T1000 (cell line): ENCODE data around the gene A2M.

ENCODE experiments used
- DNase-seq: peaks from one replicate; lab custom pipeline; 2025; ENCODE audit warnings: mixed read lengths; lab: John Stamatoyannopoulos, UW

Gene A2M

DNA sequence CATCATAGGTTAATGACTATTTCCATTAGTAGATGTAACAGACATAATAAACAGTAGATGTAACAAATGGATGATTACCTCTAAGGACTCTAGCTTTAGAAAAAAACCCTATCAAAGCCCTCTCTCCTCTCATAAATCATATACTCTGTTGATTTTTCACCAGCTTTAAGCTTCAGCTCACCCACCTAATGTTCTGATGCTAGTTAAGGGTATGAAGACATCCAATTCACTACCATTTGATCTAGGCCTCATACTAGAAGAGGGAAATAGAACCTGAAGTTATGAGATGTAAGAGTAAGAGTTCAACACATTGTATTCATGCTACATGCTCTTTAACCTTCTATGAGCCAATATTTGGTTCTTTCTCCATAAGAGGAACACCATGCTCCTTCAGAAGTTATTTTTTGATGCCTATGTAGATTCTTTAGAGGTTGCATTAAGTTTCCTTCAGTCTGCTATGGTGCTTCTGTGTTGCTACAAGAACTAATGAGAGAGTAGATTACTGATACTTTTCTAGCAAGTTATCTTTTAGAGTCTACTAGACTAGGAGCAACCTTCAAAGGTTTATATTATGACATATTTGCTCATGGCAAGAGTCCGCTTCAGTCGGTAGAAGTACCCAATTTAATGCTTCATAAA is 16.0 kb downstream of the A2M start:
- no peak for DNase-seq

DNA sequence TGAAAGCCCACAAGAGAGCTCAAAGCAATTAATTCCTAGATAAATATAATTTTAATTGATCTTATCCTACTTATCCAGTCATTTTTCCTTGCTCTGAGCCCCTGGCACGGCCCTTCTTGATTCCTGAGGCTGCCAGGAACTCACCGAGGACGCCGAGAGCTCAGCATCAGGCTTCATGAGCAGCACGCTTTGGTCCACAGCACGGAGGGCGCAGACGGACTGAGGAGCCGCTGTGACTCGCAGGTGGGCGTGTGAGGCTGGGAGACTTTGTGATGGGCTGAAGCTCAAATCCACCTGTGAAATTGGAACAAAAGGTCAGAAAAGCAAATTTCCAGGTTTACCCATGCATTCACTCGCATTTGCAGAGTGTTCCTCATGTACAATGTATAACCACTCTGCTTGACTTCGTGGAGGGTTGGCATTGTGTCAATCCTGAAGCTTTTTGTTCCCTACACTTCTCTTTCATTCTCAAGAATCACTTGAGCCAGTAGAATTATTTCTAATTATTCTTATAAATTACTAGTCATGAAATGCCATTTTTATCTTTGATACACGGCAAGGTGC is 17.2 kb downstream of the A2M start:
- no peak for DNase-seq

DNA sequence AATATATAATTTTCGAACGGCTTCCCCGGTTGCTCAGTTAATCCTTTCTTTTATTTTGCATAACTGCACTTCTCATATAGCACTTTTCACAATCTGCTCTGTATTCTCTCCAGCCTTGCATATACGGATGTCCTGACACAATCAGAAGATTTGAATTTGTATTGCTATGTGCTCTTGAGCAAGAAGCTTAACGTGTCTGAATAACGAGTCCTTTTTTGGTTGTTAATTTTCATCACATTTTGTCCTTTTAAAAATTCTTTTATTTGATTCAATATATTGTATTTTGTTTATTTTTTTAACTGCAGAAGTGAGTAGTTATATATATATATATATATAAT is 17.6 kb downstream of the A2M start:
- no peak for DNase-seq

- DNase-seq = no peak
These were observed 19.0 kb downstream of the A2M start for GRCh38 chr12:9096563-9097176.

GRCh38 chr12:9095322-9095721 is 20.4 kb downstream of the A2M start:
- no peak for DNase-seq

DNA sequence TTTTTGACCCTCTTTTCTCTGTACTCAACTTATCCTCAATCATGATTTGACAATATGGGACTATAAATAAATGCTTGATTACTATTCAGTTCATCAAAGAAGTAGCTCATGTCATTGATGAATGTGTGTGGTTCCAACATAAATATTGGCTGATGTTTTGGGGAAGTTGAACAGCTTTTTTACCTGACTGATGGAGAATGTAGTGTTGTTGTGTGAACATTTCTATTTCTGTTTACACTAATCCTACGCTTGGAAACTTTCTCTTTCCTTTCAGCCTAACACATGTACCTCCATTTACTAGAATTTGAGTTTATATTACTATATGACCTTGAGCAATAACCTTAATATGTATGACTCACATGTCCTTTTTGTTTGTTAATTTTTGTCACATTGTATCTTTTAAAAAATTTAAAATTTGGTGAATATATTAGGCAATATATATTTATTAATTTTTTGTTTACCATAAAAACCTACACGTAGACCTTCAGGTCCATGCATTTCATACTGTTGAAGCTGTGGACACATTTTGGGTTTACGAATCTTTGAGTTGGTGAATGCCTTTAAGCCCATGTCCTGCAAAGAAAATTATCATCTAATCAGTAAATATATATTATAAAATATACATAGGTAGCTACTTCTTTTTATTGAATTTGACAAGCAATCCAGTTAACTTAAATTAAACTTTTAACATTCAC is 21.1 kb downstream of the A2M start:
- DNase-seq = no peak

GRCh38 chr12:9091891-9092598 is 23.7 kb downstream of the A2M start:
- no peak for DNase-seq

GRCh38 chr12:9090220-9090619 is 25.5 kb downstream of the A2M start:
- DNase-seq = no peak

- no peak for DNase-seq
These were observed 28.5 kb downstream of the A2M start for GRCh38 chr12:9087087-9087835.

DNA sequence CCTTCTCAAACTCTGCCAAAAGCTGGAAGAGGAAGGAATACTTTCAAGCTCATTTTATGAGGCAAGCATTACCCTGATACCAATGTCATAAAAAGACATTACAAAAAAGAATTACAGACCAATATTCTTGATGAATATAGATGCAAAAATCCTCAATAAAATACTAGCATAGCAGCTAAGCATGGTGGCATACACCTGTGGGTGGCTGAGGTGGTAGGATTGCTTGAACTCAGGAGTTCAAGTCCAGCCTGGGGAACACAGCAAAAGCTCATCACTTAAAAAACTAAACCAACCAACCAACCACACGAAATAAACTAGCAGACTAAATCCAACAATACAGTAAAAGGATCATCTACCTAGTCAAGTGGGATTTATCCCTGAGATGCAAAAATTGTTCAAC is 29.6 kb downstream of the A2M start:
- no peak for DNase-seq

GRCh38 chr12:9084417-9084816 is 31.3 kb downstream of the A2M start:
- no peak for DNase-seq

GRCh38 chr12:9083793-9084192 is 31.9 kb downstream of the A2M start:
- no peak for DNase-seq

- no peak for DNase-seq
These were observed 33.9 kb downstream of the A2M start for GRCh38 chr12:9081667-9082427.

DNA sequence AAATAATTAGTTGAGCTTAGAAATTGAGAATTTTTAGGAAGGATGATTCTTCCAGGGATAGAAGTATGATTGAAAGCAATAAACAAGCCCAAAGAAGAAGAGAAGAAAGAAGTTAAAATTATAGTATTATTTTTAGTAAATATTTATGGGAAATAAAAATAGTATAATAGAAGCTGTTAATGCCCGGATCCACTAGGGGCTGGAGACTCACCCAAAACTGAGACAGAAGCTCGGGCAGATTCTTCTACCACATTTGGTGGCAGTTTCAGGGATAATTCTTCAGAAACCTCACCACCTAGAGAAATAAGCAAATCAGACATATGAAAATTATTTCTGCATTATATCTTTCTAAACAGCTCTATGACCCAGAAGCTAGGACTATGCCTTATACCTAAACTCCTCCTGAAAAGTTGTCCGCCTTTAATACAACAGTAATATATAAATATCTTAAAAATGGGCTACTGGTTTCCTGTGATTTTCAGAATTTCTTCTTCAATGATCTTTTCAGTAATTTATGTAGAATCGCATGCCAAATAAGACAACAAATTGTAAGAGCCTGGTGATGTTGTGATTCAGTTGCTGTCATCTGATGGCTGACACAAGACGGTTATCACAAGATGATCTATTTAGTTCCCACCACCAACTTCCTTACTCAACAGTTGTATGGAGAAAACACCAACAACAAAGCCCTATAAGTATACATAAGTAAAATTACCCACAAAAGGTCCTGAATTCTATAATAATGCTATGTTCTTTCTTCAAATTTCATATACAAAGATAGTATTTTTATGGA is 35.6 kb downstream of the A2M start:
- DNase-seq = no peak

- DNase-seq = no peak
These were observed 36.6 kb downstream of the A2M start for GRCh38 chr12:9079082-9079481.

GRCh38 chr12:9077152-9078031 is 38.3 kb downstream of the A2M start:
- DNase-seq = no peak

DNA sequence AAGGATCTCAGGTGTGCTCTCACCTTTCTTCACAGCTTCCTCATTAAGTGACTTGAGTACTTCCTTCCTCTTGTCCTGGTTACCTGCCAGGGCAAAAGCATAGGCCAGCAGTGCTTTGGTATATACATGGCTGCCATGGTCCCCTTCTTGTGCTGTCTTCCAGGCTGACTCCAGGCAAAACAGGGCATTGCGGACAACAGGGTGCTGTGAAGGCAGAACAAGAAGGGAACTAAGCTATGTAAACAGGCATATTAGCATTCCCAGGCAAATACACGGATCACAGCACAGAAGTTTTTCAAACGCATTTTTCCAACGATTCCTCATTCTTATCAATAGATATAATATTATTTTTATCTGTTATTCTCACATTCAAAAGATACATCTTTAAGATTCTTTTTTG is 39.0 kb downstream of the A2M start:
- DNase-seq = no peak

DNA sequence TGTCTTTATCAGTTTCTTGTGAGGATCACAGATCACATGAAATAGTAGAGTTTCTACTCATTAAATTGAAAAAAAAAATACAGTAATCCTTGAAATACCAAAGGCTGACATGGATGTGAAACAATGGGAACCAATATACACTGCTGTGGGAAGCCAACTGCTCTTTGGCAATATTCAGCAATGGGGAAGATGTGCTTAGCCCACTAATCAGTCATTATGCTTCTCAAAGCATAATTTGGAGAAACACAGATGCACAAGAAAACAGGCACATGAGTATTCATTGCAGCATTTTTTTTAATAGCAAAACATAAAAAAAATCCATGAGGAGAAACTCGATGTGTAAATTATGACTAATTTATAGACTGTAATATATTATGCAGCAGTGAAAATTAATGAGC is 40.6 kb downstream of the A2M start:
- no peak for DNase-seq

DNA sequence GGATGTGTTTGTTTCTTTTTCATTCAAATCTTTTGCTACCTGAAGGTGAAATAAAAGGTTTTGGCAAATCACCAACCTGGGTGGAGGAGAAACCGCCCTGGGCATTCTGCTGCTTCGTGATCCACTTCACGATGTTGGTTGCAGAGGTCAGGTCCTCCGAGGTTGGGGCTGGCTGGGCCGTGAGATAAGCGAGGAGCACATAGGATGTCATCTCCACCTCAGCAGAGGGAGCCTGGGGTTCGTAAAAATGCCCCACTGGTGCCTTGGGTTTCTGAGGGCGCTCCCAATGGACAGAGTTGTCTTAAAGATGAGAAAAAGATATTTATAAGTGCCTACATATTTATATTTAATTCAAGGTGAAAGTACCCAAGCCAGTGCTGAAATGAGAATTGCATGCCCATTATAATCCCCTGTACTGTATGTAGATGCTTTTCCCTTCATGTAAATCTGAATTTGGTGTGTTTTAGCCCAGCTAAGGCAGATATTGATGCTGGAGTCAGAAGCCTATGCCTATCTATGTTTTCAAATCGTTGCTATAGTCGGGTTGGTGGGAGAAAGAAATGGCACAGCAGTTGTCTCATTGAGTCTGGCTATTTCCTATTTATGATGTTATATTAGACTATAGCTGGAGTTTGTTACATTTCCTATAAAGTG is 41.1 kb downstream of the A2M start:
- no peak for DNase-seq
